OCI-LY1 (cell line): ENCODE results near the gene CBY1.

ENCODE experiments used
- CTCF ChIP-seq: fragments of 200-600 bp; sonication (generic), shearing (Covaris generic); IDR thresholded peaks from 2 replicates; pipeline ENCODE4 v1.5.1; 2017; ENCODE audit warnings: mild to moderate bottlenecking, antibody characterized with exemption, low read length, moderate library complexity, mixed read lengths
- EZH2 ChIP-seq: fragments of 200-600 bp; sonication (generic), shearing (Covaris generic); IDR thresholded peaks from 2 replicates; pipeline ENCODE4 v1.8.0; 2017; ENCODE audit warnings: borderline replicate concordance, mixed run types, mild to moderate bottlenecking, antibody characterized with exemption, low read length, moderate library complexity, mixed read lengths

- no peak for TF ChIP-seq CTCF
- no peak for TF ChIP-seq EZH2
Observed at GRCh38 chr22:38638216-38638615, 18.2 kb upstream of the CBY1 start.
